ENCODE measurements around the gene NRN1.

Gene NRN1

DNA sequence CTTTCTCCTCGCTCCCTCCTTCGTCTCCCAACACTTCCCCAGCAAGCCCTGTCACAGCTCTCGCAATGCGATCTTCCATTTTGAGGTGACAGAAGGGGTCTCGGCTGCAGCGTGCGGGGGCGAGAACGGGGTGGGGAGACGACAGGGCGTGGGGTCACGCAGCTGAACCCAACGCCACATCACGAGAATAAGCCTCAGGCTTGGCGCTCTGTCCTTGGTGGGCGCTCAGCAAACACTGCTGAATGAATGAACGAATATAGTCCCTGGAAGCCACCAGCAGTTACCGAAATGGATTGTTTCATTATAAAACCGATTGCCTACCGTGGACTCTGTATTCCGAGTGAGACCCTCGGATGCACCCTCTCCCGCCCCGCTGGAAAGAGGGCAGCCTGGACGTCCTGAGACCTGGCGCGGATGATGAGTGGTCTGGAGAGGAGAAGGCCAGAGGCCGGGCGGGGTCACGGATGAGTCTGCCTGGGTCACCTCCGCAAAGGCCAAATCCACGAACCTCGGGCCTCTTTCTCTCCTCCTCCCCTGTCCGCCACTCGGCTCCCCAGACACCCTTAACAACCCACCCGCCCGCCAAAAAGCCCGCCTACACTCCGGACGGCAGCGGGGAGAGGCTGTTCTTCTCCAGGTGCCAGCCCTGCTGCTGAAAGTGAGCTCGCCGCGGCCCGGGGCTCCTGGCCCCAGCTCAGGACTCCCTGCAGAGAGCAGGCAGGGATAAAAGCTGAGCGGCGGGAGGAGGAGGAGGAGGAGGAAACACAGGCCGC, 3.7 kb downstream of the NRN1 start:
- FAIRE-seq (no peak), DNase-seq (ENCODE audit: insufficient read length, low spot score) (no peak)

DNA sequence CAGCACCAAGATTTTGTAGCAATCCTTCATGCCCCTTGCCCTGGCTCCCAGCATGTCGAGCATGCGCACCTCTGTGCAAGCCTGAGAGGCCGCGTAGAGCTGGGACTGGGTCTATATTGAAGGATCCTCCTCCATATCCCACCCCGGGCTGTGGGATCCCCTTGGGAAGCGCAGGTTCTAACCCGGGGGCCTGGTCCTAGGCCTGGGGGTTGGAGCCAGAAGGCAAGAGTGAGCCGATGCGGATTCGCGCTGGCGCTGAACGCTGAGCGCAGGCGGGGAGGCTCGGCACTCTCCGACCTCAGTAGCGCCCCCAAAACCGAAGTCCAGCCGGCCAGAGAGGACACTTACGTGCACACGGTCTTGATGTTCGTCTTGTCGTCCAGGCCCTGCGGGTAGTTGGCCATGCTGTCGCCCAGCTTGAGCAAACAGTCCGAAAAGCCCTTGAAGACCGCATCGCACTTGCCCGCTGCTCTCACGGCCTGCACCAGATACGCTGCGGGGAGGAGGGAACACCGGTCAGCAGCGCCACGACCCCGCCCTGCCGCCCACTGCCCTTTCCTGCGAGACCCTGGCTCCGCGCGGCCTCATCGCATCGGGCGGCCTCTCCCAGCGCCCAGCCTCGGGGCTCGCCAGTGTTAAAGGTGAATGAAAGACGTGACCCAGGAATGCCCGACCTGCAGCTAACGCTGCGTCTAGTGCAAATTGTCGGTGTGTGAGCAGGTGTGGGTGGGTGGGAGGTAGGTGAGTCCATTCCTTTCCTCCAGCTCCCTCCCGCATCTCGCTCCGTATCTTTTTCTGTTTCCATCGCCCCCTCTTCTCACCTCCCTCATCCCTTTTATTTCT, 4.5 kb downstream of the NRN1 start:
- DNase-seq (ENCODE audit: insufficient read length, low spot score), result no peak
- no peak for FAIRE-seq

DNA sequence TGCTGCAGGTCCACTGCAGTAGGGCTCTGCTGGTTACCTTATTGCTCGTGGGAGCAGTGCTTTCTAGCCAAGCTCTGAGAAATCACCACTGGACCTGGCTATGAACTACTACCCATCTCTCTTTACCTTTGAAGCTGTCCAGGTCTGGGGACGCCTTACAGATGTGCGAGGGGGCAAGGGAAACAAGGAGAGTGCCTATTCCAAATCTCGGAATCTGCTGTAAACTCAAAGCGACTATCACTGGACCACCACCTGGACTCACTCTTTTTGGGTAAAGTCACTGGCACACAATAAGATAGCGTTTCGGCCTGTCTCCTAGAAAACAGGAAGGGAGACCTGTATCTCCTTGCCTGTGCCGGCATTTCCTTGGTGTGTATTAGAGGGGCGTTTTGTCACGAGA, 5.3 kb downstream of the NRN1 start:
- FAIRE-seq (no peak), DNase-seq (ENCODE audit: insufficient read length, low spot score) (no peak)

DNA sequence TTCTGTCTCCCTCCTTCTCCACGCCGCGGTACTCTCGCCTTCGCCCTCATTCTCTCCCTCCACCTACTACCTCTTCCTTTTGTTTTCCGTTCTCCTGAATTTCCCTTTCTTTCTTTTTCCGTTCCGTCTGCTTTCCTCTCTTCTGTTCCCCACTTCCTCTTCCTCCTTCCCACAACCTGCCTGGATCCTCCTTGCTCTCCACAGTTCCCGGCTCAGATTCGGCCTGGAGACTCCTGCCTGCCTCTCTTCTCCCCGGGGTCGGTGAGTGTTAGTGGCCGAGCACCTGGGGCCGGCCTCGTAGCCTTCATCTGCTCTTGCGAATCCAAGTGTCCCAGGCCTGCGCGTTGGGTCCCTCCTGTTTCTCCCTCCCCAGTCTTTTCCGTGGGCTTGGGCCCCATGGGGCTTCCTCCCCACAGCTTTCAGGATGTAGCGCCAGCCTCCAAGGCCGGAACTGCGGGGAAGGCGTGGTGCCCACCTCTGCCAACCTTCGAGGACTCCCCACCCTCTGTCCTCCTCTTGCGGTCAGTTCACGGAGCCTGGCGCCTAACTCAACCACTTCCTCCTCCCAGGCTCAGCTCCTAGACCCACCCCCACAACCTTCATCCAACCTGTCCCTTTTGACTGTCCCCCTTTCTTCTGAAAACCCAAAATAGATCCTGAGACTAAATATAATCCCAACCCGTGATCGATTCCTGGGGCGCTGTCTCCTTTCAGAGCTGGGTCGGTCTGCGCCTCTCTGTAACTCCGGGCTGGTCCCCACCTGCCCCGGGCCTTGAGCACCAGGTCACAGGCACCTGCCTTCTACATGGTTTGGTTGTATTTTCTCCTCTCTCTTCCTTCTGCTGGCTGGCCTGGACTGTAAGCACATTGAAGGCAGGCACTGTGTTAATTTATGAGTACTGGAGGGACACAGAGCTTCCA, 6.8 kb downstream of the NRN1 start:
- DNase-seq (ENCODE audit: insufficient read length, low spot score) (no peak), FAIRE-seq (no peak)

DNA sequence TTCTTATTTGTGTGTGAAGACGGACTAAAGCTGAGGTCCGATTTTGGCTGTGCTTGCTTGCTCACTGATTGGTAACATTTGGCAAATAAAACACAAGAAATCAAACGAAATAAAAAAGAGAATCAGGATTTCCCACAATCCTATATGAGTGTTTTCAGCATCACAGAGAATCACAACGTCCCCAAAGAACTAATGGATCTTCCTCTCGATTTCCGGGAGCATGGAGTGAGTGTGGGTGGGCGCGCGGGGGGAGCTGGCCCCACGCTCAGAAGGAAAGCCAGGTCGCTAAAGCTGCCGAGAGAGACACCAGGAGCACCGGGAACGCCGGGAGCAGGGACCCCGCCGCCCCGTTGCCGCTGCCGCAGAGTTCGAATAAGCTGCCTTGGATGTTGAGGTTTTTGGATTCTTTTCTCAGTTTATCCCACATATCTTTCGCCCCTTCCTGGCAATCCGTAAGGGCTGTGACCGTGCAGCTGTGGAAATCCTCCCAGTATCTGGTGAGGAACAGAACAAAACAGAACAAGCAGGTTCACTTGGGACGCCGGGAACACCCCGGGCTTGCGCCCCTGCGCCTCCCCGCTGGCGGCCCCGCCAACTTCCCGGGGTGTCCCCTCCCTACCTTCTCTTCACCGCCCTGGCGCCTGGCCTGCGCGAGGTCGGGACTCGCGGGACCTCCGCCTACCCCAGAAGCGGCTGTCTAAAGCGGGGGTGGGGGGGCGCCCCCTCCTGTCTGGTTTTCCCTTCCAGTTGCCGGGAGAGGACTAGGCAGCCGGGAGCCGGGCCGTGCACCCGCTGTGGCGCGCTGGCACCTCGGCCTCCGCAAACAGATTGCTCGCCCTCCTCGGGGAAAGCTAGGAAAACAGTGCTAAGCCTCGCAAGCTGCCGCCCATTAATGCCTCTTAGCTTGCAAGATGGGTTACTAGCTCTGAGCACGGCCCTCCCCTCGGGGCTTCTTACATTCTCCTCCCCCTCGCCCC, 7.7 kb downstream of the NRN1 start:
- no peak for DNase-seq (ENCODE audit: insufficient read length, low spot score)
- no peak for FAIRE-seq

DNA sequence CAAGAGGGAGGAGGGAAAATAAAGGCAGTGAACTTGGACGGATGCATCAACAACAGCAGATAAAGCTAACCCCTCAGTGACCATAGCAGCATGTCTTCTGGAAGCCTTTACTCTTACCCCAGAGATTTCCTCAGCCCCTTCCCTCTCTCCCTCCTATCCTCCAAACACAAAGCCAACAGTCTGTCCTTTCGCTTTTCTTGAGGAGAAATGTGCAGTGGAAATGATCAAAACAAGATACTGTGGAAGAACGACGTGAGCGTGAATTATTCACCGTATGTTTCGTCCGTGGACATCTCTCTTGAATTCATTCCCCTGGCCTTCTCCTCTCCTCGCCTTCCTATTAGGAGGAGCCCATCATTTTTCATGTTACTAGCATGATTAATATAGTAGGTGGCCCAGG, 8.5 kb downstream of the NRN1 start:
- FAIRE-seq, result no peak
- no peak for DNase-seq (ENCODE audit: insufficient read length, low spot score)

DNA sequence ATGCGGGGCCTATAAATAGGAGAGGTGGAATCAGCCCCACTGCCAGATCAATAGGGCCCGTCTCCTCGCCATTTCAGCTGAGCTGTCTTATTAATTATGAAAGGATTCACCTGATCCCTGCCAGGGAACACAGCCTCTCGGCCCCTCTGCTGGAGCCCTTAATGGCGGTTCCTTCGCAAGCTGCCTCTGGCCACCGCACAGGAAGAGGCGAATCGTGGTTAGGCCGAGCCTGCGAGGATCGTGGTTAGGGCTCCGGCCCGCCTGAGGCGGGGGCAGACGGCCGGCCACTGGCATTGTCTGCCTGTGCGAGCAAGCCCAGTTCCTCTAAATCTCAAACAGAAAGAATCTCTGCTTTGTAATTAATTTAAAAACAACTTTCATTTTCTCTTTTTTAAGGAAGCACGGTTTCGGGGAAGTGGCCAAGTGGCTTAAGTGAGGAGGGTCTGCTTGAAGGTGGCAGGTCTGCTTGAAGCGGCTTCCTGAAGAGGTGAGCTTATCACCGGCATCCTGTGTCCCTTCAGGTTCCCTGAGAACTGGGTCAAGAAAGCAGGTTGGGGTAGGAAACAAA, 9.2 kb downstream of the NRN1 start:
- FAIRE-seq (no peak), DNase-seq (ENCODE audit: insufficient read length, low spot score) (no peak)

DNA sequence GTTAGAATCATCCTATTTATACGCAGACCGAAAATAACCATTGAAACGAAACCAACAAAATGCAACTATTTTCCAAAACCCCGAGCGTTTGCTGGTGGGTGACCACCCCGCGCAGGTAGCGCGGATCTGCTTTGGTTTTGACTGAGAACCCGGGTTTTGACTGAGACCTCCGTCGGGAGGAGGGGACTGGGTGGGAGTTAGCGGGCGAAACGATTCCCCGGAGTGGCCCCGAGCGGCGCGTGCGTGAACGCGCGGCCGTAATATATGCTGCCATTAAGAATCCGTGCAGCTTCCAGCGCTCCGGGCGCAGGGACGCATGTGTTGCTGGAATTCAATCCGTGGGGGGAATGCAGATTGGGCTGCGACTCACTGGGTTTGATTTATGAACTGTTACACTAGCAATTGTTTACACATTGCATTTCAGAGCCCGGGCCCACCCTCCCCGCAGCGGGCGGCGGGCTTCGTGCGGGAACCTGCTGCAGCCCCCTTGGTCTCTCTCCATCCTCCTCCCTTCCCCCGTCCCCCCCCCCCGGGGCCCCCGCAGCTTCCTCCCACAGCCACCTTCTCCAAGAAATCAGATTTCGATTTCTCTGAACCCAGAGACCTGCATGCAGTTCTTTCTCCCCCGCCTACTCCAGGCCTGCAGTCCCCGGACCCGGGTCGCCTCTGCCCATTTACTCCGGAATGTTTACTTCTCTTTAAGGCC, 9.9 kb downstream of the NRN1 start:
- DNase-seq (ENCODE audit: insufficient read length, low spot score), result peak; percentile 48

DNA sequence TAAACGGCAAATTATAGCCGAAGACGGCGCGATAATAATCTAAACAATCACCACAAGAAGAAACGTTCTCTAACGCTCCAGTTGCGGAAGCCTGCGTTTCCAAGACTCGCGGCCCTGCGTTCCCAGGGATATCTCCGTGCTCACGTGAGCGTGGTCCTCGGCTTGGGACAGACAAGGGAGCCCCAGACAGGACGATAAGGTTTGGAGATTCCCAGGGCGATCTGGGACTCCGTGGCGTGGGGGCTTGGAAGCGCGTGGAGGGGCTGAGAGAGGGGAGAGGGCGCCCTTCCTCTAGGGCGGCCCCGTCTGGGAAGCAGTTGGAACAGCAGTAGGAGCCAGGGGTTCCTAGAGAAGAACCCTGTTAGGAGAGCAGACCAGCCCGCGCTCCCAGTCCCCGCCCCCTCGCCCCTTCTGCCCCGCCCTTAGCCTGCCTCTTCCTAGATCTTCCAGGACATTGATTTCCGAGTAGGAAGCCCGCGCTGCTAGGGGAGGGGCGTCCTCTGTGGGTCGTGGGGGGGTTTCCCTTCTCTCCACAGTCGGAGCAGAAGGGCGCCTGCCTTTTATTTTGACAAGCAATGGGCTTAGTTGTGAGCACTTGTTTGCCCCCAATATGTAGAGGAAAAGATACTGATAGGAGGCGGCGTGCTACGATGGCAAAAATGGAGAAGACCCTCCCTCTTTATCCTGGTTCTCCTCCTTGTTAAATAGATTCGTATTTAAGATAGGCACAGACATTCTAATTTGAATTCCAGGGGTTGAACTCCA, 10.6 kb downstream of the NRN1 start:
- FAIRE-seq (no peak), DNase-seq (ENCODE audit: insufficient read length, low spot score) (peak; percentile 71)

More for the DNA sequence above, 9.9 kb downstream of the NRN1 start:
- no peak for FAIRE-seq

DNA sequence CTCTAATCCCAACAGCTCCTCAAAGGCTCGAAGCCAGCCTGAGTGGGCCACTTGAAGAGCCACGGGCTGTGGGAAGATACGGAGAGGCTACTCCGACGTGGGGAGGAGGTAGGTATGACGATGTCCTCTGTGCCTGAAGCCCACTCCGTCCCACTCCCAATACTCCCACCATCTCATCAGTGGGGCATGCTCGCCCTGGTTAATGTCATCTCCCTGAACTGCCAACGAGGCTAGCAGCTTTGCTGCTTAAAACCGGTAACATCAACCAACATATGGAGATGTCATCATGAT, 11.1 kb downstream of the NRN1 start:
- DNase-seq (ENCODE audit: insufficient read length, low spot score) (no peak), FAIRE-seq (no peak)

DNA sequence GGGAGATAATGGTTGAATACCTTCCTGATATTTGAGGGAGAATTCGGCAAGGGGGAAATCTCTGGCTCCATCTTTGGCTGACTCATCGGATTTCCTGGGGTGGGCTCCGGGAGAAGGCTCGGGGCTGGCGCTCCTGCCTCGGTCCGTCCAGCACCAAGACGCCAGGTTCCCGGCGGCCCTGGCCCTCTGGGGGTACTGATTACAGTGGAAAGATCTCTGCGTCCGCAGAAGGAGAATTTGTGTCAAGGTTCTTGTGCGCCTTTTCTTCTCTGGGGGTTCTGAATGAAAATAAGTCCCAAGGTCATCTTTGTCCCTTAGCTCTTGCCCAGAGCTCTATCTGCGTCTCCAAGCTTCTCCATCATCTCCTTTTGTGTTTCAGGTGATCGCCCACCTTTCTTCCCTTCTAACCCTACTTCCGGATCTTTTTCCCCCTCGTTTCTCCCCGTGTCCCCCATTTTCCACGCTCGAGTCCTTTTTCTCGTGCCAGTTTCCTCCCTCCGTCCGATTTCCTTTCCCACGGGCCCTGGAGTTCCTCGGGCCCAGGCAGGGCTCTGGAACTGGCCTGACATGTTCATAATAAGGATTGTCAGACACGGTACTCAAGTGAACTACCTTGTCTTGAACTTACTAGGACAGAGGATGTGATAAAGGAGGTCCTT, 11.6 kb downstream of the NRN1 start:
- FAIRE-seq (no peak), DNase-seq (ENCODE audit: insufficient read length, low spot score) (no peak)

DNA sequence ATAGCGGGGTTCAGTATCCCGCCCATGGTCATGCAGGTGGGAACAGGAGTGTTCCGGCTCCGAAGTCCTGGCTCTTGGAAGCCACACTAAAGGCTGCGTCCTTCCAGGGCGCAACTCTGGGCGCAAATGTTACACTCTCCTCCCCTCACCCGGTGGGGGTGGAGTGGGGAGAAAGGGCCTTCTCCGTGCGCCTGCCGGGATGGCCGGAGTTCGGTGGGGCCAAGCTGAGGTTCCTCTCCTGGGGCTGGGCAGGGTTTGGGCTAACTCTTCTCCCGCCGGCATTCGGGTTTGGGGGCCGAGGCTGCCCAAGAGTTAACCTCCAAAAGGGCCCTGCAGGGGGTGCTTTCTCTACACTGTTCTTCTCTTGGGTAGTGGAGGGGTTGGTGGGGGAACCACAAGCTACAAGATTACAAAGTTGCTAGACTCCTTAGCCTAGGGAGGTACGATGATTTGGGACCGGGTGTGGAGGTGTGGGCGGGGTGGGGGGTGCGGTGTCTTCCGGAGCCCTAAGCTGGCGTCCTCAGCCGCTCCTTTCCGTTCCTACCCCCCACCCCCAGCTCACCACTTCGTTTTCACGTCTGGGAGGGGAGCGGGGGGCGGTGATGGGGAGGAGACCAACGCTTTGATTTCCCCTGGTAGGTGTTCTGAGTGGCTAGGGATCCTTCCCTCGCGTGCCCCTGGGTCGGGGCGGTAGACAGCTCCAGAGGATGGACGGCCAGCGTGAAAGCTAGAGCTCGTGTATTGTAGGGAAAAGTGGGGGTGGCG, 12.3 kb downstream of the NRN1 start:
- FAIRE-seq (no peak), DNase-seq (ENCODE audit: insufficient read length, low spot score) (no peak)

DNA sequence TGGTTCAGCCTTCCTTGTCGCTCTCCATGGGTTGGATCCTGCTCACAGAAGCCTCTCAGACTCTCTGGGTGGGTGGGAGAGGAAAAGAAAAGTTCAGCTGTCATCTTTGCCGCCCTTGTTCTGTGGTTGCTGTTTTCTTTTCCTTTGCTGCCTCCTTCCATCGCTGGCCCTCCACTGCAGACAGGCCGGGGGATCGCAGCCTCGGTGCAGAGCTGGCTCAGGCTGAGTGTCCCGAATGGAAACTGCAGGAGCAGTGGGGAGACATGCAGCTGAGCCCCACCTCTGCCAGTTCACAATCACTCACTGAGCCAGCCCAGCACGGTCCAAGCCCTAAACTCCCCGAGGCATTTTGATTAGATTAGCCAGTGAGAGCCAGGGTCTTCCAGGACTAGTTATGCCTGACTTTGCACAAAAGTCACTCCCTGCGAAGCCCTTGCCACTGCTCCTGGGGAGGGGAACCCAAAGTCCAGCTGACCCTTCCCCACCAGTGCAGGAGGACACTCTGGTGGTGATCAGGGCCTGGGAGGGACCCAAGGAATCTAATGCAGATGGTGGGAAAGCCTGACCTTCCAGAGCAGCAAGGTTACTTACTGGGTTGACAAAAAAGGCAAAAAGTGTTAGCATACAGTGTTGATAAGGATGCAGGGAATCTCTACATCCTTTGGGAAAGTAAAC, 14.0 kb downstream of the NRN1 start:
- FAIRE-seq (no peak), DNase-seq (ENCODE audit: insufficient read length, low spot score) (no peak)

DNA sequence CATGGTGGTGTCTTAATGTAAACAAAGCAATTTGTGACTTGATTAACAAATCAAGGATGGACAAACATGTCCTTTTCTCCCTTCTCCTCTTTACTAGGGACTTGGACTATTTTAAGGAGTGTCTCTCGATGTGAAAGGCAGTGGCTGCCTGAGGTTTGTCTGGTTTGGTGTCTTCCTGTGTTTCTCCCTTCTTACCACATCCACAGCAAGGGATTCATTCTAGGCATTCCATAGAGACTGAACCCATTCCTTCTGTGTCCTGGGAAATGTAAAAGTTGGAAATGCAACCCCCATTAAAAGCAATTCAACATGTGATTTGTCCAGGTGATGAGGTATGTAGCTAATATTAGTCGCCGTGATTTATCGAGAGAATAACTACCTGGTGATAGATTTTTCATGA, 15.9 kb downstream of the NRN1 start:
- FAIRE-seq (no peak), DNase-seq (ENCODE audit: insufficient read length, low spot score) (no peak)

DNA sequence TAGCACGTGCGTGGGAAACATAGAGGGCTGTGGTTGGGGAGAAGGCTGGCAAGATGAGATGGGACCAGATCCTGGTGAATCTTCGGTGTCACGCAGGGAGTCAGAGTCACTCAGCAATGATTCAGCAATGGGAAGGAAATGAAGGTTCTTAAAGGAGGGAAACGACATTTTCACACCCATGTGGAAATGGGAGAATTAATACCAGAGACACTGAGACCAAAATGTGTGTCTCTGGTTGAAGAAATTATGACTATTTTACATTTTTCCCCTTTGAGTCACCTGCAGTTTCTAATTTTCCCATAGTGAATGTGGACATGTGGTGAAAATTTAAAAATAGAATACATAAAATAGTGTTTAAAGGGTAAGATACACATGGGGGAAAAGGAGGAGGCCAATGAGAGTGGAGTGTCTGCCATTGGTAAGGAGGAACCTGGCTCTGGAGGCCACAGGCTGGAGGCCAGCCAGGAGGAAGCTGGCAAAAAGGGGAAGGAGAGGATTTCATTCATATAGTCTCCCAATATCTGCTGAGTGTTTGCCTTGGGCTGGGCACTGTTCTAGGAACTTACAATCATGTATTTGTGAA, 17.5 kb downstream of the NRN1 start:
- DNase-seq (ENCODE audit: insufficient read length, low spot score), result no peak

DNA sequence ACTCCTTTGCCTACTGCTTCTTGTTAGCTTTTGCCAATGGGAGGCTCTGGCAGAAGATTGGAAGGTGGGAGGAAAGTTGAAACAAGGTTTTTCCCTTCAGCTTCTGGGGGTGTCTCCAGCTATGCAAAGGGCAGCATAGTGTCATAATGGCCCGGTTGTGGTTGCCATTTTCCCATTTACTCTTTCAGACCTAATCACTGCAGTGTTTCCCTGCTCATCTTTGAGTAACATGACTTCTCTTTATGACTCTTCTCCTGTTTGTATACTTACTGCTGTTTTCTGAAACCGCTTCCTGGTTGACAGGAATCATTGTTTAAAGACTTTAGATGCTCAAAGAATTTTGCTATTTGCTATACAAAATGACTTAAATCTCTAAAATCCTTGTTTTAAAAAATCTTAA, 19.9 kb downstream of the NRN1 start:
- FAIRE-seq (no peak), DNase-seq (ENCODE audit: insufficient read length, low spot score) (no peak)

More for the DNA sequence above, 17.5 kb downstream of the NRN1 start:
- no peak for FAIRE-seq
